ENCODE results near the gene CYP39A1. TPM values are rescaled to one million over a fixed set of nuclear protein-coding genes. Genes with fewer than 3 reads are reported as not detected.

Gene CYP39A1
- total and polyA plus RNA-seq, 2 donors (not counting 1 experiment from before 2014, with no cell fraction given), result not detected

GRCh38 chr6:46575530-46575929 is 77.1 kb downstream of the CYP39A1 start:
- Histone ChIP-seq H2AFZ (ENCODE audit: insufficient read depth, low read depth, low read length, poor library complexity, severe bottlenecking) (no peak overlapping the region), H3K9me3 (ENCODE audit: control extremely low read depth in 1 of 3, control insufficient read depth in 2 of 3, insufficient read depth in 1 of 3, low read length in 2 of 3) (peaks cover 0 to 8% (median 5%) of the 10 kb centered on the region in 3 donors), H3K27me3 (replicated peaks in 1 of 4; ENCODE audit: control extremely low read depth in 1 of 4, control insufficient read depth in 3 of 4, insufficient read depth in 4 of 4, low read length in 3 of 4) (peaks cover 0 to 15% (median 2%) of the 10 kb centered on the region in 4 experiments), H3K79me2 (ENCODE audit: control insufficient read depth, insufficient read depth, low read length) (no peaks in the 10 kb centered on the region), H4K20me1 (ENCODE audit: control insufficient read depth, insufficient read depth, low read length, poor library complexity, severe bottlenecking) (no peaks in the 10 kb centered on the region), H3K27ac (ENCODE audit: low read length in 2 of 2) (no peak overlapping the region), H3K4me1 (ENCODE audit: control insufficient read depth in 2 of 2, insufficient read depth in 2 of 2, low read length in 2 of 2) (no peaks in the 10 kb centered on the region), H3K36me3 (replicated peaks in 1 of 2; ENCODE audit: control extremely low read depth in 1 of 2, control insufficient read depth in 1 of 2, extremely low read depth in 1 of 2, insufficient read depth in 2 of 2, low read length in 1 of 2) (no peaks in the 10 kb centered on the region), H3K4me3 (ENCODE audit: control extremely low read depth in 1 of 5, extremely low read depth in 1 of 5, insufficient read depth in 1 of 5, low read depth in 2 of 5, low read length in 4 of 5) (no peak overlapping the region), H3K4me2 (replicated peaks; ENCODE audit: low read depth, low read length, poor library complexity, severe bottlenecking) (no peak overlapping the region), H3K9ac (ENCODE audit: low read length) (no peak overlapping the region)
- intact Hi-C loops (cut with micrococcal nuclease), result no loop called here
- no peak overlapping the region for H3K4me3 Mint-ChIP-seq
- no peaks in the 10 kb centered on the region for H3K4me1 Mint-ChIP-seq
- no peak overlapping the region for H3K27ac Mint-ChIP-seq
- TF ChIP-seq EZH2 (IDR thresholded peaks at IDR 0.05; ENCODE audit: borderline replicate concordance, insufficient read depth, low read depth, low read length, poor library complexity, severe bottlenecking), result no peak
- TF ChIP-seq CTCF (IDR thresholded peaks at IDR 0.05), result no peak
- ATAC-seq (ENCODE audit: low read depth) (no peak), DNase-seq (no peak)
- ChIA-PET POLR2A (no interaction called here), CTCF (no interaction called here)
- 92% methylated on average over 2 of the region's 3 CpGs for WGBS (ENCODE audit: insufficient coverage)
- H3K9me3 Mint-ChIP-seq (ENCODE audit: insufficient read depth), result peaks cover 6% of the 10 kb centered on the region
- H3K27me3 Mint-ChIP-seq, result peaks cover 25% of the 10 kb centered on the region

- peaks cover 0 to 15% (median 2%) of the 10 kb centered on the region in 4 experiments for H3K27me3 ChIP-seq (replicated peaks in 1 of 4; ENCODE audit: control extremely low read depth in 1 of 4, control insufficient read depth in 3 of 4, insufficient read depth in 4 of 4, low read length in 3 of 4)
- H3K79me2 ChIP-seq (ENCODE audit: control insufficient read depth, insufficient read depth, low read length), result no peaks in the 10 kb centered on the region
- no peak for ATAC-seq (ENCODE audit: low read depth)
- no peak overlapping the region for H3K27ac Mint-ChIP-seq
- no peaks in the 10 kb centered on the region for H3K4me1 Mint-ChIP-seq
- no peaks in the 10 kb centered on the region for H4K20me1 ChIP-seq (ENCODE audit: control insufficient read depth, insufficient read depth, low read length, poor library complexity, severe bottlenecking)
- intact Hi-C loops (cut with micrococcal nuclease), result no loop called here
- H3K9me3 Mint-ChIP-seq (ENCODE audit: insufficient read depth), result peaks cover 6% of the 10 kb centered on the region
- H2AFZ ChIP-seq (ENCODE audit: insufficient read depth, low read depth, low read length, poor library complexity, severe bottlenecking), result no peak overlapping the region
- no peak for DNase-seq
- peaks cover 0 to 8% (median 5%) of the 10 kb centered on the region in 3 donors for H3K9me3 ChIP-seq (ENCODE audit: control extremely low read depth in 1 of 3, control insufficient read depth in 2 of 3, insufficient read depth in 1 of 3, low read length in 2 of 3)
- no peak overlapping the region for H3K9ac ChIP-seq (ENCODE audit: low read length)
- CTCF ChIA-PET, result no interaction called here
- no peak overlapping the region for H3K4me3 ChIP-seq (ENCODE audit: control extremely low read depth in 1 of 5, extremely low read depth in 1 of 5, insufficient read depth in 1 of 5, low read depth in 2 of 5, low read length in 4 of 5)
- H3K4me2 ChIP-seq (replicated peaks; ENCODE audit: low read depth, low read length, poor library complexity, severe bottlenecking), result no peak overlapping the region
- peaks cover 20% of the 10 kb centered on the region for H3K27me3 Mint-ChIP-seq
- WGBS (ENCODE audit: insufficient coverage), result no CpG with 5 or more reads among the region's 2 CpGs
- POLR2A ChIA-PET, result no interaction called here
- no peak overlapping the region for H3K4me3 Mint-ChIP-seq
- no peaks in the 10 kb centered on the region for H3K4me1 ChIP-seq (ENCODE audit: control insufficient read depth in 2 of 2, insufficient read depth in 2 of 2, low read length in 2 of 2)
- no peaks in the 10 kb centered on the region for H3K36me3 ChIP-seq (replicated peaks in 1 of 2; ENCODE audit: control extremely low read depth in 1 of 2, control insufficient read depth in 1 of 2, extremely low read depth in 1 of 2, insufficient read depth in 2 of 2, low read length in 1 of 2)
- TF ChIP-seq CTCF (IDR thresholded peaks at IDR 0.05), result no peak
- no peak for TF ChIP-seq EZH2 (IDR thresholded peaks at IDR 0.05; ENCODE audit: borderline replicate concordance, insufficient read depth, low read depth, low read length, poor library complexity, severe bottlenecking)
- no peak overlapping the region for H3K27ac ChIP-seq (ENCODE audit: low read length in 2 of 2)
These were observed 79.5 kb downstream of the CYP39A1 start for GRCh38 chr6:46573140-46573539.
